NCI-H748 treated with DMSO at 0.1 percent for 48 hours (cell line): ENCODE data around the gene RYR2.
"Not testable (repeated sequence)": the region's sequence is repeated elsewhere in the genome, so short reads cannot be mapped to it uniquely, and the experiment has no call there.

ENCODE experiments used
- DNase-seq: peaks from one replicate; lab custom pipeline; 2025; lab: John Stamatoyannopoulos, UW

Gene RYR2

GRCh38 chr1:237795558-237795957, 753.6 kb downstream of the RYR2 start:
- no peak for DNase-seq

- DNase-seq, result no peak
These were observed 757.9 kb downstream of the RYR2 start for GRCh38 chr1:237799762-237800474.

- DNase-seq, result no peak
These were observed 762.5 kb downstream of the RYR2 start for GRCh38 chr1:237804516-237804915.

- no peak for DNase-seq
These were observed 767.1 kb downstream of the RYR2 start for GRCh38 chr1:237809099-237809498.

- DNase-seq, result no peak
These were observed 769.6 kb downstream of the RYR2 start for GRCh38 chr1:237811633-237812032.

GRCh38 chr1:237812061-237812460, 770.1 kb downstream of the RYR2 start:
- no peak for DNase-seq

- DNase-seq, result no peak
These were observed 772.4 kb downstream of the RYR2 start for GRCh38 chr1:237814319-237814924.

- DNase-seq, result no peak
These were observed 775.3 kb downstream of the RYR2 start for GRCh38 chr1:237817277-237817676.

GRCh38 chr1:237820634-237821033, 778.6 kb downstream of the RYR2 start:
- DNase-seq, result not testable (repeated sequence)

- DNase-seq, result no peak
These were observed 790.9 kb downstream of the RYR2 start for GRCh38 chr1:237832858-237833257.

GRCh38 chr1:237834048-237834447, 792.1 kb downstream of the RYR2 start:
- DNase-seq, result no peak

GRCh38 chr1:237834461-237834860, 792.5 kb downstream of the RYR2 start:
- DNase-seq, result no peak

GRCh38 chr1:237838320-237838719, 796.3 kb downstream of the RYR2 start:
- no peak for DNase-seq

- no peak for DNase-seq
These were observed 797.0 kb downstream of the RYR2 start for GRCh38 chr1:237838904-237839534.

- no peak for DNase-seq
These were observed 799.5 kb downstream of the RYR2 start for GRCh38 chr1:237841485-237841884.

- DNase-seq, result not testable (repeated sequence)
These were observed 801.5 kb downstream of the RYR2 start for GRCh38 chr1:237843516-237843915.

- DNase-seq, result peak; percentile 4
These were observed 809.3 kb downstream of the RYR2 start for GRCh38 chr1:237851210-237851845.

GRCh38 chr1:237852342-237852741, 810.4 kb downstream of the RYR2 start:
- no peak for DNase-seq

GRCh38 chr1:237857455-237857854, 815.5 kb downstream of the RYR2 start:
- no peak for DNase-seq

- DNase-seq, result no peak
These were observed 817.0 kb downstream of the RYR2 start for GRCh38 chr1:237858992-237859391.

- DNase-seq, result no peak
These were observed 820.0 kb downstream of the RYR2 start for GRCh38 chr1:237861944-237862343.

GRCh38 chr1:237863234-237863633, 821.2 kb downstream of the RYR2 start:
- DNase-seq, result no peak
